NCI-H748 (cell line): ENCODE results near the gene OR7A5.
"Not testable (repeated sequence)": the region's sequence is repeated elsewhere in the genome, so short reads cannot be mapped to it uniquely, and the experiment has no call there.

ENCODE experiments used
- DNase-seq: peaks from one replicate; lab custom pipeline; 2025; ENCODE audit not compliant: unreplicated experiment; lab: John Stamatoyannopoulos, UW

The OR7A5 gene

GRCh38 chr19:14785102-14785793 is 49.7 kb downstream of the OR7A5 start:
- not testable (repeated sequence) for DNase-seq

GRCh38 chr19:14784730-14785101 is 50.3 kb downstream of the OR7A5 start:
- not testable (repeated sequence) for DNase-seq

GRCh38 chr19:14783410-14783998 is 51.5 kb downstream of the OR7A5 start:
- not testable (repeated sequence) for DNase-seq

GRCh38 chr19:14782626-14783409 is 52.2 kb downstream of the OR7A5 start:
- no peak for DNase-seq

DNA sequence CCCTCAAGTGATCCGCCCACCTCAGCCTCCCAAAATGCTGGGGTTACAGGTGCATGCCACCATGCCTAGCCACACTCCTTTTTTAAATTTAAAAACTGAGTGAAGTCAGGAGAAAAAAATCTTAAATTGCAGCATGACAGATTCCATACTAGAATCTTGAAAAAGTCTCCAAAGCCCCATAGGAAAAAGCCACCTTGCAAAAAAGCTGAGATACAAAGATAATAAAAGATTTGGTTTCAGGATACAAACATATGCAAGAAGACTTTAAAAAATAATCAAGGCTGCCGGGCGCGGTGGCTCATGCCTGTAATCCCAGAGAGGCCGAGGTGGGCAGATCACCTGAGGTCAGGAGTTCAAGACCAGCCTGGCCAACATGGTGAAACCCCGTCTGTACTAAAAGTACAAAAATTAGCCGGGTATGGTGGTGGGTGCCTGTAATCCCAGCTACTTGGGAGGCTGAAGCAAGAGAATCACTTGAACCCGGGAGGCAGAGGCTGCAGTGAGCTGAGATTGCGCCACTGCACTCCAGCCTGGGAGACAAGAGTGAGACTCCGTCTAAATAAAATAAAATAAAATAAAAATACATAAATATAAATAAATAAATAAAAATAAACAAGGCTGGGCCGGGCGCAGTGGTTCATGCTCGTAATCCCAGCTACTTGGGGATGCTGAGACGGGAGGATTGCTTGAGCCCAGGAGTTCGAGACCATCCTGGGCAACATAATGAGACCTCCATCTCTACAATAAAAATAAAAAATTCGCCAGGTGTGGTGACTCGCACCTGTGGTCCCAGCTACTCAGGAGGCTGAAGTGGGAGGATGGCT is 53.1 kb downstream of the OR7A5 start:
- not testable (repeated sequence) for DNase-seq

DNA sequence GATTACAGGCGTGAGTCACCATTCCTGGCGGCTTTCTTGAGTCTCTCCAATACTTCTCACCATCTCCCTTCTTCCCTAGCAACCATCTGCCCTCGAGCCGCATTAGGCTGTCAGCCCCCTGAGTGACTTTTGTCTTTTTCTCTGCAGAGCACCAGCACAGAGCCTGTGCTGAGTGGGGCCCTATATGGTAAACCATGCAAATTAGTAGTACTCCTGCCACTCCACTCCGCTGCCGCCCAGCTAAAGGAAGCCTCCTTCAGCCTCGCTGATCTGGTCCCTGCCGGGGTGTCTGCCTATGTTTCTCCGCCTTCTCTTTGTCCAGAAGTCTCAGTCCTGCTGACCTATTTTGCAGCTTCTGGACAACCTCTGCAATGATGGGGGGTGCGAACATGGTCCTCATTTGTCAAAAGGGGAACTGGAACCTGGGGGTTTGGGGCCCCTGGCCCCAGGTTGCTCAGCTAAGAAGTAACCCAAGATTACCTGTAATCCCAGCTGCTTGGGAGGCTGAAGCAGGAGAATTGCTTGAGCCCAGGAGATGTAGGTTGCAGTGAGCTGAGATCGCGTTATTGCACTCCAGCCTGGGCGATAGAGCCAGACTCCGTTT is 54.3 kb downstream of the OR7A5 start:
- not testable (repeated sequence) for DNase-seq

DNA sequence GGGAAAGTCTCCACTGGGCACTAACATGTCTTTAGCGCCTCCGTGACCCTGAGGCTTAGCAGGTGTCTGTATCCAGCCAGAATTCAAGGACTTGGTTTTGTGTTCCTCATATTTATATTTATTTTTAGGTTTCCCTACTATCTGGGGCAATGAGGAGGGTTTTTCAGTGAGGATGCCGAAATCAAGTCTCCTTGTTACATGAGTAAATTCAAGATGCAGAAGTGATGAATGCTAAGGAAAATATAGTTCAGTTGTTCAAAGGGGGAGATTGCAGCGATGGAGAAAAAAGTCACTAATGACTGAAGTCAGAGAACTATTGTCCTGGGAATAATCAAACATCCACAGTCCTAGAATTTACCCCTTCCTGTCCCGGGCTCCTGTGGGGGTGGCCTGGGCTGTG is 55.8 kb downstream of the OR7A5 start:
- DNase-seq: no peak

- DNase-seq: not testable (repeated sequence)
These were observed 56.7 kb downstream of the OR7A5 start, which contains the start of gene ADGRE2 for GRCh38 chr19:14778110-14778845. ADGRE2 (minus strand) TSS chr19:14778560; CDS start chr19:14776756, 1,804 bp downstream.

DNA sequence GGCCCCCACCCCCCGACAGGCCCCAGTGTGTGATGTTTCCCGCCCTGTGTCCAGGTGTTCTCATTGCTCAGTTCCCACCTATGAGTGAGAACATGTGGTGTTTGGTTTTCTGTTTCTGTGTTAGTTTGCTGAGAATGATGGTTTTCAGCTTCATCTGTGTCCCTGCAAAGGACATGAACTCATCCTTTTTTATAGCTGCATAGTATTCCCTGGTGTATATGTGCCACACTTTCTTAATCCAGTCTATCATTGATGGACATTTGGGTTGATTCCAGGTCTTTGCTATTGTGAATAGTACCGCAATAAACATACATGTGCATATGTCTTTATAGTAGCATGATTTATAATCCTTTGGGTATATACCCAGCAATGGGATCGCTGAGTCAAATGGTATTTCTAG is 57.3 kb downstream of the OR7A5 start:
- DNase-seq: not testable (repeated sequence)
